Loucy (cell line): Measurements from ENCODE around the gene ARID1B.

ENCODE experiments used
- EZH2phosphoT487 ChIP-seq: fragments of 200-600 bp; IDR thresholded peaks from 2 replicates; pipeline ENCODE4 v1.6.1; 2018; ENCODE audit warnings: antibody characterized with exemption, mild to moderate bottlenecking, moderate library complexity, borderline replicate concordance
- TF ChIP-seq, protein P1 (sequence below): fragments of 200-600 bp; sonication (generic); conservative IDR thresholded peaks from 2 replicates; pipeline ENCODE4 v1.5.1; 2014; ENCODE audit warnings: mild to moderate bottlenecking, antibody characterized with exemption, low read length

DNA sequence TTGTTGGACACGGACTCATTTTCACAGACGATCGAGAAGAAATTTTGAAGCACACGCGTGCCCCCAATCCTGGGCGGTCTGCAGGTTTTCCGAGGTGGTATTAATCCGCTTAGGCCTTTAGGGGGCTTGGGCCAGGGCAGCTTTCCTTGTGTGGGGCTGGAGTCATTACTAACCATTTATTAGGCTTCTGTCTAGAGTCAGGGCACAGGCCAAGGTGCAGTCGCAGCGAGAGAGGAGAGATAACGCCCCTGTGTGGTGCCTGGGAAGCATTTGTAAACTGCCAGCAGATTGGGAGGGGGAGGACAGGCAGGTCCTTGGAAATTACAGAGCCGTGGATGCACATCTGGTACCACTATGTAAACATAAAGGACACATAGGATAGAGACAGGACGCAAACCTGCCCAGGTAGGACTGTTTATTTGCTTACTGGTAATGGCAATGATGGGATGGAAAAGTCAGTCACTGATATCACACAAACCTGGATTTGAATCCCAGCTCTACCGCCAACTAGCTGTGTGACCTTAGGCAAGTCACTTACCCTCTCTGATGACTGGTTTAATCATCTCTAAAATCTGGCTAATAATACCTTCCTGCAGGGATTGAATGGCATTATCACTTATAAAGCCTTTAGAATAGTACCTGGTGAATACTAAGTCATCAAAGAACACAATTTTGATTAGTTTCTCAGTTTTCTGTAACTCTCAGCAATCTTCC, 469.8 kb downstream of the ARID1B start:
- TF ChIP-seq, protein P1, sequence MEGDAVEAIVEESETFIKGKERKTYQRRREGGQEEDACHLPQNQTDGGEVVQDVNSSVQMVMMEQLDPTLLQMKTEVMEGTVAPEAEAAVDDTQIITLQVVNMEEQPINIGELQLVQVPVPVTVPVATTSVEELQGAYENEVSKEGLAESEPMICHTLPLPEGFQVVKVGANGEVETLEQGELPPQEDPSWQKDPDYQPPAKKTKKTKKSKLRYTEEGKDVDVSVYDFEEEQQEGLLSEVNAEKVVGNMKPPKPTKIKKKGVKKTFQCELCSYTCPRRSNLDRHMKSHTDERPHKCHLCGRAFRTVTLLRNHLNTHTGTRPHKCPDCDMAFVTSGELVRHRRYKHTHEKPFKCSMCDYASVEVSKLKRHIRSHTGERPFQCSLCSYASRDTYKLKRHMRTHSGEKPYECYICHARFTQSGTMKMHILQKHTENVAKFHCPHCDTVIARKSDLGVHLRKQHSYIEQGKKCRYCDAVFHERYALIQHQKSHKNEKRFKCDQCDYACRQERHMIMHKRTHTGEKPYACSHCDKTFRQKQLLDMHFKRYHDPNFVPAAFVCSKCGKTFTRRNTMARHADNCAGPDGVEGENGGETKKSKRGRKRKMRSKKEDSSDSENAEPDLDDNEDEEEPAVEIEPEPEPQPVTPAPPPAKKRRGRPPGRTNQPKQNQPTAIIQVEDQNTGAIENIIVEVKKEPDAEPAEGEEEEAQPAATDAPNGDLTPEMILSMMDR, result no peak
- TF ChIP-seq EZH2phosphoT487, result no peak
